Activated CD8-positive, alpha-beta memory T cell treated with anti-CD3 and anti-CD28 coated beads for 36 hours (primary cell): ENCODE data around the gene RPS6KA3. TPM values are rescaled to one million over a fixed set of nuclear protein-coding genes. Genes with fewer than 3 reads are reported as not detected.
"Not testable (repeated sequence)": the region's sequence is repeated elsewhere in the genome, so short reads cannot be mapped to it uniquely, and the experiment has no call there.

Experiments
- CTCF ChIA-PET: fragments of 350-600 bp; sonication (Branson Sonifier 250); formaldehyde crosslinking; loops from one replicate; lab custom pipeline; 2021; ENCODE audit warnings: antibody characterized with exemption; lab: Charles Lee
- POLR2A ChIA-PET: fragments of 350-600 bp; sonication (Branson Sonifier 250); formaldehyde crosslinking; loops from one replicate; lab custom pipeline; 2021; ENCODE audit warnings: antibody characterized with exemption; lab: Charles Lee
- total RNA-seq, 2 experiments: library from RNA; stranded (reverse); gene quantifications; one replicate each; pipeline ENCODE4 v1.2.3, GENCODE V29; 2021

The RPS6KA3 gene
- total RNA-seq, 2 experiments from 2014 or later: 66.2 to 71.4 TPM

- ChIA-PET POLR2A (no interaction called here), CTCF (no interaction called here)
These were observed 93.4 kb downstream of the RPS6KA3 start for GRCh38 chrX:20173313-20173712.

- ChIA-PET CTCF (no interaction called here), POLR2A (no interaction called here)
These were observed 94.8 kb downstream of the RPS6KA3 start for GRCh38 chrX:20171887-20172286.

GRCh38 chrX:20162516-20162915 is 104.2 kb downstream of the RPS6KA3 start:
- POLR2A ChIA-PET, CTCF ChIA-PET: not testable (repeated sequence)

- ChIA-PET CTCF (no interaction called here), POLR2A (no interaction called here)
These were observed 106.8 kb downstream of the RPS6KA3 start for GRCh38 chrX:20159797-20160385.

GRCh38 chrX:20151689-20152088 is 115.0 kb downstream of the RPS6KA3 start:
- CTCF ChIA-PET: no interaction called here

GRCh38 chrX:20149326-20149725 is 117.4 kb downstream of the RPS6KA3 start:
- POLR2A ChIA-PET: no interaction called here
- CTCF ChIA-PET: no interaction called here

More at GRCh38 chrX:20151689-20152088, 115.0 kb downstream of the RPS6KA3 start:
- POLR2A ChIA-PET: no interaction called here

- ChIA-PET POLR2A (no interaction called here), CTCF (no interaction called here)
These were observed 119.1 kb downstream of the RPS6KA3 start for GRCh38 chrX:20147561-20147960.

- ChIA-PET POLR2A (no interaction called here), CTCF (no interaction called here)
These were observed 122.2 kb downstream of the RPS6KA3 start for GRCh38 chrX:20144491-20144890.

- ChIA-PET POLR2A (no interaction called here), CTCF (interaction anchor here (0.5 kb wide), 1 partner anchor 12 kb away, joined by 7 read pairs; no protein-coding TSS in a partner anchor)
These were observed 123.1 kb downstream of the RPS6KA3 start for GRCh38 chrX:20143561-20143960.

- ChIA-PET CTCF (interaction anchor here (0.5 to 0.9 kb wide), 2 partner anchors 12 to 20 kb away, joined by 3 to 7 read pairs; no protein-coding TSS in a partner anchor), POLR2A (no interaction called here)
These were observed 123.6 kb downstream of the RPS6KA3 start for GRCh38 chrX:20143111-20143510.

GRCh38 chrX:20141281-20142220 is 125.2 kb downstream of the RPS6KA3 start, which contains the start of gene EIF1AX:
TSS of gene EIF1AX (minus strand) at chrX:20141838. CDS start at chrX:20141640, 198 bp downstream.
- CTCF ChIA-PET: no interaction called here
- POLR2A ChIA-PET: interaction anchor here (1.3 to 1.4 kb wide), 2 partner anchors 124 to 271 kb away, joined by 4 to 5 read pairs; no protein-coding TSS in a partner anchor

GRCh38 chrX:20140420-20140819 is 126.3 kb downstream of the RPS6KA3 start:
- ChIA-PET POLR2A (interaction anchor here (1.4 kb wide), 1 partner anchor 272 kb away, joined by 4 read pairs; no protein-coding TSS in a partner anchor), CTCF (no interaction called here)

GRCh38 chrX:20139966-20140365 is 126.7 kb downstream of the RPS6KA3 start:
- ChIA-PET CTCF (no interaction called here), POLR2A (interaction anchor here (1.4 kb wide), 1 partner anchor 273 kb away, joined by 4 read pairs; no protein-coding TSS in a partner anchor)

GRCh38 chrX:20135944-20136343 is 130.8 kb downstream of the RPS6KA3 start:
- ChIA-PET POLR2A (interaction anchor here (0.6 kb wide), 1 partner anchor 498 kb away, joined by 4 read pairs; no protein-coding TSS in a partner anchor), CTCF (no interaction called here)

GRCh38 chrX:20132666-20133065 is 134.0 kb downstream of the RPS6KA3 start:
- POLR2A ChIA-PET: no interaction called here
- CTCF ChIA-PET: no interaction called here

GRCh38 chrX:20130357-20130756 is 136.4 kb downstream of the RPS6KA3 start:
- CTCF ChIA-PET: no interaction called here
- POLR2A ChIA-PET: no interaction called here

- CTCF ChIA-PET: no interaction called here
These were observed 137.2 kb downstream of the RPS6KA3 start for GRCh38 chrX:20129547-20129946.

GRCh38 chrX:20128670-20129069 is 138.0 kb downstream of the RPS6KA3 start:
- CTCF ChIA-PET: no interaction called here
- POLR2A ChIA-PET: no interaction called here

More at GRCh38 chrX:20129547-20129946, 137.2 kb downstream of the RPS6KA3 start:
- POLR2A ChIA-PET: no interaction called here

- CTCF ChIA-PET, POLR2A ChIA-PET: not testable (repeated sequence)
These were observed 139.3 kb downstream of the RPS6KA3 start for GRCh38 chrX:20127440-20127839.

- POLR2A ChIA-PET, CTCF ChIA-PET: not testable (repeated sequence)
These were observed 139.9 kb downstream of the RPS6KA3 start for GRCh38 chrX:20126833-20127232.
